NCI-H446 treated with DMSO at 0.1 percent for 48 hours (cell line): ENCODE data around the gene CDC5L.

Experiments used
- DNase-seq: peaks from one replicate; lab custom pipeline; 2025; lab: John Stamatoyannopoulos, UW

CDC5L gene

GRCh38 chr6:44453146-44453545 lies 65.6 kb downstream of the CDC5L start:
- no peak for DNase-seq

- DNase-seq, result no peak
Measured at GRCh38 chr6:44454198-44454597, 66.7 kb downstream of the CDC5L start.

GRCh38 chr6:44456070-44456965 lies 68.8 kb downstream of the CDC5L start:
- DNase-seq, result peak; percentile 30

- no peak for DNase-seq
Measured at GRCh38 chr6:44456966-44457292, 69.4 kb downstream of the CDC5L start.

- no peak for DNase-seq
Measured at GRCh38 chr6:44457596-44457995, 70.1 kb downstream of the CDC5L start.

GRCh38 chr6:44458551-44458950 lies 71.0 kb downstream of the CDC5L start:
- no peak for DNase-seq

- no peak for DNase-seq
Measured at GRCh38 chr6:44462335-44462734, 74.8 kb downstream of the CDC5L start.

GRCh38 chr6:44462797-44463727 lies 75.6 kb downstream of the CDC5L start:
- DNase-seq, result no peak

GRCh38 chr6:44463728-44464450 lies 76.4 kb downstream of the CDC5L start:
- DNase-seq, result no peak

- no peak for DNase-seq
Measured at GRCh38 chr6:44464527-44465310, 77.2 kb downstream of the CDC5L start.

GRCh38 chr6:44466955-44467354 lies 79.4 kb downstream of the CDC5L start:
- no peak for DNase-seq

- no peak for DNase-seq
Measured at GRCh38 chr6:44468835-44469234, 81.3 kb downstream of the CDC5L start.

- DNase-seq, result no peak
Measured at GRCh38 chr6:44470115-44470464, 82.6 kb downstream of the CDC5L start.

GRCh38 chr6:44470746-44471145 lies 83.2 kb downstream of the CDC5L start:
- DNase-seq, result no peak

GRCh38 chr6:44471271-44471981 lies 83.9 kb downstream of the CDC5L start:
- DNase-seq, result no peak

- no peak for DNase-seq
Measured at GRCh38 chr6:44472250-44472945, 84.9 kb downstream of the CDC5L start.

- no peak for DNase-seq
Measured at GRCh38 chr6:44473393-44474189, 86.1 kb downstream of the CDC5L start.

GRCh38 chr6:44474190-44474631 lies 86.7 kb downstream of the CDC5L start:
- DNase-seq, result no peak

- DNase-seq, result no peak
Measured at GRCh38 chr6:44474643-44475042, 87.1 kb downstream of the CDC5L start.
